CD14-positive monocyte (primary cell): ENCODE data around the gene PPP6R3. TPM values are rescaled to one million over a fixed set of nuclear protein-coding genes. Genes with fewer than 3 reads are reported as not detected.

Experiments
- DNase-seq, 3 donors: peaks; one replicate each; pipeline ENCODE4 v3.0.0-alpha.2; 2011 to 2022
- H2AFZ ChIP-seq: 2 replicates; pipeline ENCODE4 v1.6.0; 2012; ENCODE audit warnings: mild to moderate bottlenecking, low read depth, low read length, inconsistent platforms; ENCODE audit not compliant: insufficient read depth, poor library complexity, severe bottlenecking
- H3K27ac ChIP-seq, 2 donors: 1 replicate in 1 of 2; 2 replicates in 1 of 2; pipeline ENCODE4 v1.5.1; 2012 to 2013; ENCODE audit warnings: low read length in 2 of 2, control low read depth in 1 of 2, inconsistent platforms in 1 of 2, low read depth in 1 of 2, mild to moderate bottlenecking in 1 of 2
- H3K27me3 ChIP-seq, 2 donors: one replicate each; pipeline versions ENCODE4 v1.6.0 to v1.6.1; 2011 to 2013; ENCODE audit warnings: low read length in 2 of 2; ENCODE audit not compliant: control insufficient read depth in 2 of 2, insufficient read depth in 2 of 2
- H3K36me3 ChIP-seq, 2 donors: replicated peaks in 1 of 2; 1 replicate in 1 of 2; 2 replicates in 1 of 2; pipeline versions ENCODE4 v1.5.1 to v1.6.1; 2012 to 2013; ENCODE audit warnings: low read length in 2 of 2, control low read depth in 1 of 2, inconsistent platforms in 1 of 2, mild to moderate bottlenecking in 1 of 2; ENCODE audit not compliant: insufficient read depth in 2 of 2, control insufficient read depth in 1 of 2
- H3K4me1 ChIP-seq, 2 donors: 1 replicate in 1 of 2; 2 replicates in 1 of 2; pipeline versions ENCODE4 v1.5.1 to v1.6.1; 2012 to 2013; ENCODE audit warnings: low read length in 2 of 2, control low read depth in 1 of 2, inconsistent platforms in 1 of 2, mild to moderate bottlenecking in 1 of 2, moderate library complexity in 1 of 2; ENCODE audit not compliant: insufficient read depth in 2 of 2, control insufficient read depth in 1 of 2
- H3K4me2 ChIP-seq: replicated peaks from 2 replicates; pipeline ENCODE3; 2012; ENCODE audit warnings: low read length, moderate library complexity, mild to moderate bottlenecking; ENCODE audit not compliant: poor library complexity, severe bottlenecking; ENCODE audit errors: extremely low read depth
- H3K4me3 ChIP-seq, 3 experiments: fragments of 200-600 bp in 1 of 3; sonication (generic) in 1 of 3; replicated peaks in 1 of 3; 1 replicate in 2 of 3; 2 replicates in 1 of 3; pipeline ENCODE4 v1.5.1; 2011 to 2013; ENCODE audit warnings: low read length in 3 of 3, mild to moderate bottlenecking in 3 of 3, control low read depth in 2 of 3, low read depth in 2 of 3, inconsistent platforms in 1 of 3, moderate library complexity in 1 of 3
- H3K79me2 ChIP-seq: 2 replicates; pipeline ENCODE4 v1.6.0; 2012; ENCODE audit warnings: mild to moderate bottlenecking, control low read depth, inconsistent platforms, low read length, moderate library complexity; ENCODE audit not compliant: insufficient read depth
- H3K9ac ChIP-seq: 2 replicates; pipeline ENCODE4 v1.6.0; 2017; ENCODE audit warnings: low read length, mild to moderate bottlenecking; ENCODE audit not compliant: insufficient read depth, poor library complexity, severe bottlenecking
- H3K9me3 ChIP-seq, 2 donors: replicated peaks in 1 of 2; 1 replicate in 1 of 2; 2 replicates in 1 of 2; pipeline versions ENCODE4 v1.5.1 to v1.6.1; 2012 to 2013; ENCODE audit warnings: low read length in 2 of 2, control low read depth in 1 of 2; ENCODE audit not compliant: control insufficient read depth in 1 of 2, insufficient read depth in 1 of 2
- H4K20me1 ChIP-seq: 2 replicates; pipeline ENCODE4 v1.6.0; 2012; ENCODE audit warnings: mild to moderate bottlenecking, low read length, control low read depth, moderate library complexity; ENCODE audit not compliant: insufficient read depth
- H3K27ac Mint-ChIP-seq, 7 donors: one replicate each; pipeline ENCODE4 v1.8.0; 2020; ENCODE audit warnings: mild to moderate bottlenecking in 7 of 7, mixed read lengths in 7 of 7, moderate library complexity in 6 of 7, inconsistent platforms in 2 of 7
- H3K27me3 Mint-ChIP-seq, 3 donors: one replicate each; pipeline ENCODE4 v1.8.0; 2021 to 2022; ENCODE audit warnings: low read depth in 3 of 3, mild to moderate bottlenecking in 3 of 3, mixed read lengths in 3 of 3, moderate library complexity in 3 of 3, inconsistent platforms in 1 of 3
- H3K36me3 Mint-ChIP-seq, 2 donors: one replicate each; pipeline ENCODE4 v1.8.0; 2020; ENCODE audit warnings: mixed read lengths in 2 of 2, inconsistent platforms in 1 of 2, mild to moderate bottlenecking in 1 of 2
- H3K4me1 Mint-ChIP-seq: one replicate; pipeline ENCODE4 v1.8.0; 2020; ENCODE audit warnings: mild to moderate bottlenecking, mixed read lengths
- H3K4me3 Mint-ChIP-seq, 2 donors: one replicate each; pipeline ENCODE4 v1.8.0; 2020; ENCODE audit warnings: mild to moderate bottlenecking in 2 of 2, mixed read lengths in 2 of 2, moderate library complexity in 1 of 2
- H3K9me3 Mint-ChIP-seq, 7 donors: one replicate each; pipeline ENCODE4 v1.8.0; 2020 to 2022; ENCODE audit warnings: mixed read lengths in 7 of 7, mild to moderate bottlenecking in 6 of 7, moderate library complexity in 6 of 7, inconsistent platforms in 2 of 7
- CTCF ChIP-seq: fragments of 200-600 bp; IDR thresholded peaks from one replicate; pipeline ENCODE4 v1.8.0; 2022; ENCODE audit warnings: antibody characterized with exemption, mild to moderate bottlenecking
- WGBS: methylation state at CpG from one replicate; pipeline ENCODE4 v1.1.5; 2013; ENCODE audit warnings: missing lambda C conversion rate; ENCODE audit not compliant: insufficient coverage; 5-methylcytosine and 5-hydroxymethylcytosine counted together
- intact Hi-C, 2 donors: fragments of 100-400 bp; cut with micrococcal nuclease; formaldehyde crosslinking; loops; one replicate each; pipeline versions ENCODE4 v1.15.0 to v1.15.1; 2023
- polyA plus RNA-seq, 3 donors: library from polyadenylated mRNA; depleted of rRNA in 1 of 3; unstranded in 2 of 3; stranded (reverse) in 1 of 3; fragments of 300-500 nt in 2 of 3; fragments of >200 nt in 1 of 3; fragmentation: Illumina TruSeq in 2 of 3; gene quantifications; 1 replicate in 2 of 3; 2 replicates in 1 of 3; pipeline ENCODE4 v1.2.3, GENCODE V29; 2012 to 2021

Gene PPP6R3
- polyA plus RNA-seq, 3 donors: 22.9 to 39.4 (median 38.1) TPM

DNA sequence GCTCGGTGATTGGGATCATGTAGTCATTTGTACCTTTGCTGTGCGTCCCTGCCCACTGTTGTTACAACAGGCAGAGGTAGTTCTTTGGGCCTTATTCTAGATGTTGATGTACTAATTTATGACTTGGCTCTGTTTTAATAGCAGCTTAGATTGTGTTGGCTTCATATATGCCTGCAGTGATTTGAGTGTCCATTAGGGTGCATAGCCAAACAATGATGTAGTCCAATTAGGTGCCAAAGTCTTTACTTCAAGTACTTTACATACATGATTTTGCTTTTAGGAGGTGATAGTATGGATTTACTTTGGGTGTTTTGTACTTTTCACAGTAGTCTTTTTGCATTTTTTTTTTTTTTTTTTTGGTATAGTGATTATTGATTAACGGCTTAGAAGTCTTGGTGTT lies 46.4 kb downstream of the PPP6R3 start:
- Mint-ChIP-seq H3K4me1 (peaks cover 38% of the 10 kb centered on the region), H3K4me3 (no peak overlapping the region), H3K36me3 (peaks cover 6 to 23% of the 10 kb centered on the region in 2 donors), H3K27me3 (peaks cover 0 to 2% (median 0%) of the 10 kb centered on the region in 3 donors), H3K9me3 (no peaks in the 10 kb centered on the region), H3K27ac (no peak overlapping the region)
- Histone ChIP-seq H3K4me1 (peaks cover 4 to 16% of the 10 kb centered on the region in 2 donors), H3K27ac (no peak overlapping the region), H2AFZ (no peak overlapping the region), H3K9ac (no peak overlapping the region), H3K9me3 (no peaks in the 10 kb centered on the region), H3K36me3 (peaks cover 2 to 19% of the 10 kb centered on the region in 2 donors), H3K27me3 (no peaks in the 10 kb centered on the region), H3K4me2 (no peak overlapping the region), H3K79me2 (peaks cover 100% of the 10 kb centered on the region), H4K20me1 (peaks cover 100% of the 10 kb centered on the region), H3K4me3 (no peak overlapping the region)
- WGBS: 100% methylated on average over 2 of the region's 3 CpGs
- DNase-seq: no peak
- TF ChIP-seq CTCF: no peak
- intact Hi-C loops: no loop called here

DNA sequence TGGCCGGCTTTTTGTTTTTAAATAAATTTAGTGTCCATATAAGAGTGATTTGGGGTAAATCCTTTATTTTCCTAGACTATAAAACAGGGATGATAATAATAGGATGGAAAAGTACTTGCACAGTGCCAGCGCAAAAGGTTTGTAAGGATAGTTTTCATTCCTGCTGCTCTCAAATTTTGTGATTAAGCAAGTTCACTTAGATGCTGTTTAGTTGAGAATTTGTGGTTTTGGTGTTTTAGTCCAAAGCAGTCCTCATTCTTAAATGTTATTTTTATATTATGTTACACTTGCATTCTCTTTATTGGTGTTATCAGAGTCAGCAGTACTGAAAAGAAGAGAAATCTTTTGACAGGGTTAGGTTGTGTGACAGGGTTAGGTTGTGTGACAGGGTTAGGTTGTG lies 47.9 kb downstream of the PPP6R3 start:
- Mint-ChIP-seq H3K27me3 (peaks cover 0 to 2% (median 0%) of the 10 kb centered on the region in 3 donors), H3K36me3 (peaks cover 17 to 35% of the 10 kb centered on the region in 2 donors), H3K4me1 (peaks cover 29% of the 10 kb centered on the region), H3K27ac (no peak overlapping the region), H3K4me3 (no peak overlapping the region), H3K9me3 (no peaks in the 10 kb centered on the region)
- Histone ChIP-seq H3K9ac (no peak overlapping the region), H3K79me2 (peaks cover 100% of the 10 kb centered on the region), H4K20me1 (peaks cover 100% of the 10 kb centered on the region), H3K27ac (no peak overlapping the region), H3K27me3 (no peaks in the 10 kb centered on the region), H2AFZ (no peak overlapping the region), H3K4me3 (no peak overlapping the region), H3K9me3 (no peaks in the 10 kb centered on the region), H3K4me2 (no peak overlapping the region), H3K4me1 (peaks cover 0 to 16% of the 10 kb centered on the region in 2 donors), H3K36me3 (peaks cover 3 to 34% of the 10 kb centered on the region in 2 donors)
- no peak for TF ChIP-seq CTCF
- intact Hi-C loops: no loop called here
- no peak for DNase-seq
- no CpG with 5 or more reads among the region's 2 CpGs for WGBS
